Measurements from ENCODE around the gene CCDC88C. TPM values are rescaled to one million over a fixed set of nuclear protein-coding genes. Genes with fewer than 3 reads are reported as not detected.

The CCDC88C gene
- total RNA-seq, 1 experiment from 2014 or later = 57.9 TPM

DNA sequence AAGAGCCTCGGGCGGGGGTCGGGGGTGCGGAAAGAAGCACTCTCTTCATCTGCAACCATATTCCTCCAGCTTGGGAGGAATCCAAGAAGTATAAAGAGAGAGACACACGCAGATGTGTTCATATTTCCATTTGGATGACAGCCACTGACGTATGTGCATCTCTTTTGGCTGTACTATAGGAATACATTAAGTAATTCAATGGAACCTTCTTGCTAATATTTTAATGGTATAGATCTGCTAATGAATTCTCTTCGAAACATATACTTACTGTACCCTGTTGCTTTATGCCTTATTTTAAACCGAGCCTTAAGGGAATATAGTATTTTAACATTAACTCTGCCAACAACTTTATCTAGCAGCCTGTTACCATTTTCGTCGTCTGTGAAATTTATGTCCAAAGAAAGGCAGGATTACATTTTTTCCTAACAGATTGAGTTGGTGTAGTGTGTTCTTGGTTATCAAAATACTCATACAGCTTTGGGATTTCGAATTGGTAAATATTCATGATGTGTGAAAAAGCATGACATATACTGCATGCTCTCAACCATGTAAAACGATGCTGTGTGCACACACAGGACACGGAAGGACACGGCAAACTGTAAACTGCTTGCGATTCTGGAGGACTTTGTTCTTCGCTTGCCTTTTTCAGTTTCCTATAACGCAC is 84.5 kb downstream of the CCDC88C start:
- H3K4me1 ChIP-seq (ENCODE audit: low read length) = no peaks in the 10 kb centered on the region
- H3K4me3 ChIP-seq (ENCODE audit: low read length) = no peak overlapping the region
- no peak for DNase-seq
- H3K27me3 ChIP-seq (ENCODE audit: low read length) = no peaks in the 10 kb centered on the region
- H2AFZ ChIP-seq (ENCODE audit: low read length) = no peak overlapping the region
- no peaks in the 10 kb centered on the region for H3K79me2 ChIP-seq (ENCODE audit: low read length)
- 0 out of 2 replicates have a peak, but pooled peaks cover 6% of the 10 kb centered on the region for H3K36me3 ChIP-seq (ENCODE audit: insufficient read depth, low read length)
- H3K27ac ChIP-seq (ENCODE audit: low read length) = no peak overlapping the region
- no peaks in the 10 kb centered on the region for H3K9me3 ChIP-seq (ENCODE audit: low read length)
- no peak overlapping the region for H3K9ac ChIP-seq (ENCODE audit: low read length)
- H3K4me2 ChIP-seq (ENCODE audit: low read depth, low read length, poor library complexity, severe bottlenecking) = no peak overlapping the region
- no peaks in the 10 kb centered on the region for H4K20me1 ChIP-seq (ENCODE audit: insufficient read depth, low read depth, low read length)
- H3K9me2 ChIP-seq (replicated peaks; ENCODE audit: insufficient read depth, low read length) = no peaks in the 10 kb centered on the region

DNA sequence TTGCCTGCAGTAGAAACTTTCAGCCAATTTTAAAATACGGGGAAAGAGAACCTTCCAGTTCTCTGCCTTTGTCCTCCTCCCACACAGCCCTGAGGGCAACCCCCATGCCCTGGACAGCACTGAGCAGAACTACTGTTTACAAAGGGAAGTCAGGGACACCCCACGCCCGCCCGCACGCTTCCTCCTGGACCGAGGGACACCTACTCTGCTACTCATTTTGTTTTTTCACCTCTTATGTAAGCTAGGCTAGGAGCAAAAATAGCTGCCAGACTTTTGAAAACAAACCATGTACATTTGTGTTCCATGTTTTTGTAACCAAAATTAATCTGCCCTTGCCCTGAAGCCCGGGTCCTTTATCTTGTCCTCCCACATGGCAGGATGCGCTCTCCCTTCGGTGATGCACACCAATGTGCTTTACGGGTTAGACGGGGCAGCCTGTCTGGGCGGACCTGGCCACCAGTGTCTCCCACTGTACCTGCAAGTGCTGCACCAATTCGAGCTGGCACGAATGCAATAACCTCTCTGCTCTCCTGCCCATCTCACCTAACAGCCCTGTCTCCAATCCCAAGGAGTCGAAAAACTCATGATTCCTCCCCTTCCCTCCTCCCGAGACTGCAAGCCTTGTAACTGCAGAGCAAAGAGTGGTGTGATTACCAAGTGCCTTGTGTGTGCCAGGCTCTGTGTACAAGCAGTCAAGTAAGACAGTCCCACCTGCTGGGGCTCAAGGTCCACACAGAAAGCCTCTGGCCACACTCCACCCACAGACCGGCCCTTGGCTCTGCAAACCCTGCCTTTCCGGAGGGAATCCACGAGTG is 85.2 kb downstream of the CCDC88C start:
- no peak overlapping the region for H3K27ac ChIP-seq (ENCODE audit: low read length)
- no peaks in the 10 kb centered on the region for H3K27me3 ChIP-seq (ENCODE audit: low read length)
- H3K9me2 ChIP-seq (replicated peaks; ENCODE audit: insufficient read depth, low read length) = no peaks in the 10 kb centered on the region
- H2AFZ ChIP-seq (ENCODE audit: low read length) = no peak overlapping the region
- H3K79me2 ChIP-seq (ENCODE audit: low read length) = no peaks in the 10 kb centered on the region
- H3K4me1 ChIP-seq (ENCODE audit: low read length) = no peaks in the 10 kb centered on the region
- no peak for DNase-seq
- H3K4me3 ChIP-seq (ENCODE audit: low read length) = no peak overlapping the region
- H3K36me3 ChIP-seq (ENCODE audit: insufficient read depth, low read length) = 0 out of 2 replicates have a peak, but pooled peaks cover 6% of the 10 kb centered on the region
- H3K9ac ChIP-seq (ENCODE audit: low read length) = no peak overlapping the region
- H3K4me2 ChIP-seq (ENCODE audit: low read depth, low read length, poor library complexity, severe bottlenecking) = no peak overlapping the region
- no peaks in the 10 kb centered on the region for H4K20me1 ChIP-seq (ENCODE audit: insufficient read depth, low read depth, low read length)
- H3K9me3 ChIP-seq (ENCODE audit: low read length) = no peaks in the 10 kb centered on the region

DNA sequence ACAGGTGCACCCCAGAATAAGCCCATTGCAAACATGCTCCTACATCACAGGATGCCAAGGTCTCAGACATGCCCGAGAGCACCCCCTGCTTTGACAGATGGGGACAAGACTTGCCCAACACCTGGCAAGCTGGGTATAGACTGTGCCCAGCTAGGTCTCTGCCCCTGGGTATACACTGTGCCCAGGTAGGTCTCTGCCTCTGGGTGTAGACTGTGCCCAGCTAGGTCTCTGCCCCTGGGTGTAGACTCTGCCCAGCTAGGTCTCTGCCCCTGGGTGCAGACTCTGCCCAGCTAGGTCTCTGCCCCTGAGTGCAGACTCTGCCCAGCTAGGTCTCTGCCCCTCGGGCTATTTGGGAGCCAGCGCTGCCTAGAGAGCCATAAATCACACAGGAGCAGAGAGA is 85.9 kb downstream of the CCDC88C start:
- Histone ChIP-seq H3K9me3 (ENCODE audit: low read length) (no peaks in the 10 kb centered on the region), H3K36me3 (ENCODE audit: insufficient read depth, low read length) (0 out of 2 replicates have a peak, but pooled peaks cover 6% of the 10 kb centered on the region), H3K9ac (ENCODE audit: low read length) (no peak overlapping the region), H3K4me1 (ENCODE audit: low read length) (no peaks in the 10 kb centered on the region), H2AFZ (ENCODE audit: low read length) (no peak overlapping the region), H3K4me2 (ENCODE audit: low read depth, low read length, poor library complexity, severe bottlenecking) (no peak overlapping the region), H3K4me3 (ENCODE audit: low read length) (no peak overlapping the region), H3K9me2 (replicated peaks; ENCODE audit: insufficient read depth, low read length) (no peaks in the 10 kb centered on the region), H3K27ac (ENCODE audit: low read length) (no peak overlapping the region), H3K79me2 (ENCODE audit: low read length) (no peaks in the 10 kb centered on the region), H3K27me3 (ENCODE audit: low read length) (no peaks in the 10 kb centered on the region), H4K20me1 (ENCODE audit: insufficient read depth, low read depth, low read length) (no peaks in the 10 kb centered on the region)
- DNase-seq = no peak

DNA sequence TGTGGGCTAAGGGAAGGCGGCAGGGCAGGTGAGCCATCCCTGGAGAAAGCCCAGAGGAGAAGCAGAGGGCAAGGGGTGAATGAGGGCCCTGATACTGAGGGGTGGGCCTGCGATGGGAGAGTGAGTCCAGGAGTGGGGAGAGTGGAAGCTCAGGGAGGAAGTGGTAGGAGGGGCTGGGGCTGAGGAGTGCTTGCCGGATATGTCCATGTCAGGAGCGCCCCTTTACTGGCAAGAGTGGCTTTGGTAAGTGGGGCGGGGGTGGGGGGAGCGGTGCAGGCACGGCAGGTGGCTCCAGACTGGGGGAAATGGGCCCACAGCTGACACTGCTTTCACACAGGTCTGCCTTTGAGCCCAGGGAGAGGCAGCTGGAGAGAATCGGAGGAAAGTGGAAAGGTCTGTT is 86.8 kb downstream of the CCDC88C start:
- Histone ChIP-seq H3K4me3 (ENCODE audit: low read length) (no peak overlapping the region), H3K9ac (ENCODE audit: low read length) (no peak overlapping the region), H2AFZ (ENCODE audit: low read length) (no peak overlapping the region), H3K27me3 (ENCODE audit: low read length) (no peaks in the 10 kb centered on the region), H3K4me2 (ENCODE audit: low read depth, low read length, poor library complexity, severe bottlenecking) (no peak overlapping the region), H3K4me1 (ENCODE audit: low read length) (no peaks in the 10 kb centered on the region), H4K20me1 (ENCODE audit: insufficient read depth, low read depth, low read length) (no peaks in the 10 kb centered on the region), H3K27ac (ENCODE audit: low read length) (no peak overlapping the region), H3K9me3 (ENCODE audit: low read length) (no peaks in the 10 kb centered on the region), H3K9me2 (replicated peaks; ENCODE audit: insufficient read depth, low read length) (no peaks in the 10 kb centered on the region), H3K36me3 (ENCODE audit: insufficient read depth, low read length) (0 out of 2 replicates have a peak, but pooled peaks cover 6% of the 10 kb centered on the region), H3K79me2 (ENCODE audit: low read length) (no peaks in the 10 kb centered on the region)
- DNase-seq = no peak

DNA sequence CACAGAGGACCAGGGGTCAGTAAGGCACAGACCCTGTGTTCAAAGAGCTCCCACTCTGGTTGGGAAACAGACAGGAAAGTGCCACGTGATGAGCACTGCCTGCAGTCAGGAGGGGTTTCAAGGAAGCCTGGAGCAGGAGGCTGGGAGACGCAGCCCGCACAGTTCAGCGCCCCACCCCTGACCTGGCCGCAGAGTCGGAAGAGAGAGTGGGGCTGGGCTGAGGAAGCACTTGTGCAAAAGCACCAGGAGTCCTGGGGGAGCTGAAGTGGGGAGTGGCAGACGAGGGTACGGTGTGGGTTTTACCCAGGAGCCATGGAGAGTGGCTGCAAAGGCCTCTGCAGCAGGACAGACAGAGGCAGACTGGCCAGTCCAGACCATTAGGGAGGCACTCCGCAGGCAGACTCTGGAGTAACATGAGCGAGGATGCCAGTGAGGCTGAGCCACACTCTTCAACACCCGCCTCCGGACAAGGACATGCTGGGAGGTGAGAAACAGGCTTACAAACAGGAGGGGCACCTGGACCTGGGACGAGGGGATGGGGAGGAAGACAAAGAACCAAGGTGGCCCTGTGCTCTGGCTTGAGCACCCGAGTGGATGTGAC is 87.4 kb downstream of the CCDC88C start:
- H3K79me2 ChIP-seq (ENCODE audit: low read length) = no peaks in the 10 kb centered on the region
- H3K27ac ChIP-seq (ENCODE audit: low read length) = no peak overlapping the region
- H3K4me1 ChIP-seq (ENCODE audit: low read length) = peaks cover under 1% of the 10 kb centered on the region
- H4K20me1 ChIP-seq (ENCODE audit: insufficient read depth, low read depth, low read length) = no peaks in the 10 kb centered on the region
- no peak overlapping the region for H2AFZ ChIP-seq (ENCODE audit: low read length)
- 0 out of 2 replicates have a peak, but pooled peaks cover 6% of the 10 kb centered on the region for H3K36me3 ChIP-seq (ENCODE audit: insufficient read depth, low read length)
- H3K9me2 ChIP-seq (replicated peaks; ENCODE audit: insufficient read depth, low read length) = no peaks in the 10 kb centered on the region
- no peak overlapping the region for H3K9ac ChIP-seq (ENCODE audit: low read length)
- H3K4me3 ChIP-seq (ENCODE audit: low read length) = no peak overlapping the region
- no peak overlapping the region for H3K4me2 ChIP-seq (ENCODE audit: low read depth, low read length, poor library complexity, severe bottlenecking)
- no peak for DNase-seq
- H3K9me3 ChIP-seq (ENCODE audit: low read length) = no peaks in the 10 kb centered on the region
- no peaks in the 10 kb centered on the region for H3K27me3 ChIP-seq (ENCODE audit: low read length)

DNA sequence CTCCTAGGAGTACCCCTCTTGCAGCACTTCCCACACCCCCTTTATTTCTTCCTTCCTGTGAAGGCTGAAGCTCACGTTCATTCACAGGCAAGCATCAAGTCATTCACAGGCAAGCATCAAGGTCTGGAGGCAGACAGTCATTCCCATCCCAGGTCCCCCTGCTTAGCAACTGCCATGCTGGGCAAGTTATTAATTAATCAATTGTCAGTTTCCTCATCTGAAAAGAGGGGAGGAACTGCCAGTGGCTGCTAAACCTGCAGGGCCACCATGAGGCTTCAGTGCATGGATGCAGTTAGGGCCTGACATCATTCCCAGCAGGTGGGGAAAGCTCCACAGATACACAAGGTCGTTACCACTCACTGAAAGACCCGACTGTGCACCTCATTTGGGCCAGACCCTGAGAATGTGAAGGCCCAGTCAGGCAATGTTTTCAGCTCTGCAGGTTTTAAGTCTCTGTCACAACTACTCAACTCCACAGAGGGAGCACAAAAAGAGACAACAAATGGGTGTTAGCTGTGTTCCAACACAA is 88.1 kb downstream of the CCDC88C start:
- no peak overlapping the region for H3K4me2 ChIP-seq (ENCODE audit: low read depth, low read length, poor library complexity, severe bottlenecking)
- no peak overlapping the region for H3K9ac ChIP-seq (ENCODE audit: low read length)
- no peak for DNase-seq
- no peaks in the 10 kb centered on the region for H3K27me3 ChIP-seq (ENCODE audit: low read length)
- no peaks in the 10 kb centered on the region for H3K79me2 ChIP-seq (ENCODE audit: low read length)
- H3K9me2 ChIP-seq (replicated peaks; ENCODE audit: insufficient read depth, low read length) = no peaks in the 10 kb centered on the region
- no peak overlapping the region for H3K4me3 ChIP-seq (ENCODE audit: low read length)
- no peak overlapping the region for H3K27ac ChIP-seq (ENCODE audit: low read length)
- peaks cover 10% of the 10 kb centered on the region for H3K36me3 ChIP-seq (ENCODE audit: insufficient read depth, low read length)
- peaks cover 7% of the 10 kb centered on the region for H3K4me1 ChIP-seq (ENCODE audit: low read length)
- no peak overlapping the region for H2AFZ ChIP-seq (ENCODE audit: low read length)
- no peaks in the 10 kb centered on the region for H4K20me1 ChIP-seq (ENCODE audit: insufficient read depth, low read depth, low read length)
- no peaks in the 10 kb centered on the region for H3K9me3 ChIP-seq (ENCODE audit: low read length)

DNA sequence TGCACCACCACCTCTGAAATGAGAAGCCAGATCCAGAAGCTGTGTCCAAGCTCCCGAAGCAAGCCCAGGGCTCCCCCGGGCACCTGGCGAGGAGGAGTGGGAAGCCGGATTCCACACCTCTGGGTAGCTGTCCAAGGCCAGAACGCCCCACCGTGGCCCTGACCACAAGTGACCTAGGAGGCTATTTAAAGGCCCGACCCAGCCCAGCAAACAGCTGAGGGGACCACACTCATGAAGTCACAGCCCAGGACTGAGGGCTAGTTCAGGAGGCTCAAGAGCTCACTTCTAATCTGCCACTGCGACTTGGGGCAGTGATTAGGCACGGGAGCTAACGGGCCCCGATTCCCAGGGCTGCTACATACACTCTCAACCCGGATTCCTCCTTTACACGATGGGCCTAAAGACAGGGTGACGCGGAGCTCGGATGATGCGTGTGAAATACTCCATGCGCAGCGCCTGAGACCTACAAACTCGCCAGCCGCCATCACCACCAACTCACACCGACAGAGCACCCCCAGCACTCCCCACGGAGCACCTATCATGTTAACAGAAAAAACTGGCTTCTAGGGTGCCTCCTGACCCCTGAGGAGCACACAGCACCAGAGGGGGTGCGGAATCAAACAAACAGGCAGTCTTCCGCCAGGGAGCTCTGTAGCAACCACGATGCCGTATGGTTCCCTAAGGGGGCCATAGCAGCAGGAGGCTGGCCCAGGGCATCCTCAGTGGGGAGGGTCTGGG is 89.1 kb downstream of the CCDC88C start:
- Histone ChIP-seq H3K4me3 (ENCODE audit: low read length) (no peak overlapping the region), H3K9me2 (replicated peaks; ENCODE audit: insufficient read depth, low read length) (no peaks in the 10 kb centered on the region), H3K27me3 (ENCODE audit: low read length) (no peaks in the 10 kb centered on the region), H2AFZ (ENCODE audit: low read length) (no peak overlapping the region), H4K20me1 (ENCODE audit: insufficient read depth, low read depth, low read length) (no peaks in the 10 kb centered on the region), H3K4me1 (ENCODE audit: low read length) (peaks cover 18% of the 10 kb centered on the region), H3K79me2 (ENCODE audit: low read length) (no peaks in the 10 kb centered on the region), H3K9ac (ENCODE audit: low read length) (no peak overlapping the region), H3K4me2 (ENCODE audit: low read depth, low read length, poor library complexity, severe bottlenecking) (no peak overlapping the region), H3K27ac (ENCODE audit: low read length) (no peak overlapping the region), H3K9me3 (ENCODE audit: low read length) (no peaks in the 10 kb centered on the region), H3K36me3 (ENCODE audit: insufficient read depth, low read length) (peaks cover 6% of the 10 kb centered on the region)
- no peak for DNase-seq

Measured in Karpas-422 (cell line).